Fibroblast of lung (primary cell): ENCODE measurements around the gene ANKRD10.

Experiments
- CTCF ChIP-seq, 2 donors: IDR thresholded peaks in 1 of 2; conservative IDR thresholded peaks in 1 of 2; 1 replicate in 1 of 2; 2 replicates in 1 of 2; pipeline ENCODE4 v1.5.1; 2011 to 2012; ENCODE audit warnings: low read length in 2 of 2, control low read depth in 1 of 2, inconsistent platforms in 1 of 2, low read depth in 1 of 2, mild to moderate bottlenecking in 1 of 2
- EZH2 ChIP-seq: IDR thresholded peaks from 2 replicates; pipeline ENCODE4 v1.5.1; 2012; ENCODE audit warnings: low read length, control low read depth, mild to moderate bottlenecking; ENCODE audit errors: missing control alignments

GRCh38 chr13:110879482-110879881 is 35.4 kb downstream of the ANKRD10 start:
- TF ChIP-seq CTCF (conservative IDR thresholded peaks at IDR 0.05 in 1 of 2, IDR thresholded peaks at IDR 0.05 in 1 of 2; ENCODE audit: low read depth in 1 of 2, low read length in 2 of 2) (no peak), EZH2 (no peak)
